ENCODE measurements around the gene GABRD. TPM values are rescaled to one million over a fixed set of nuclear protein-coding genes. Genes with fewer than 3 reads are reported as not detected.

Gene GABRD
- total and polyA plus RNA-seq, 2 of the 13 experiments (the other 11 are each of a cell fraction or from before 2014, with no cell fraction given) = not detected

- no peak for TF ChIP-seq KDM5A (IDR thresholded peaks at IDR 0.05; ENCODE audit: borderline replicate concordance, low read length)
- TF ChIP-seq IRF9 (CRISPR knock-in tag; IDR thresholded peaks at IDR 0.05; ENCODE audit: borderline replicate concordance) = no peak
- no peak for TF ChIP-seq ZNF124 (CRISPR knock-in tag; IDR thresholded peaks at IDR 0.05)
- TF ChIP-seq FLYWCH1 (CRISPR knock-in tag; IDR thresholded peaks at IDR 0.05) = no peak
- no peak for TF ChIP-seq ZNF362 (CRISPR knock-in tag; IDR thresholded peaks at IDR 0.05; ENCODE audit: borderline replicate concordance)
- TF ChIP-seq ZNF232 (CRISPR knock-in tag; IDR thresholded peaks at IDR 0.05; ENCODE audit: borderline replicate concordance) = 0 out of 2 replicates have a peak, but pooled peaks have one; percentile 23
- no peak for TF ChIP-seq SOX6 (IDR thresholded peaks at IDR 0.05)
- TF ChIP-seq SOX6 (CRISPR knock-in tag; IDR thresholded peaks at IDR 0.05) = peak; percentile 89
- no peak for TF ChIP-seq ZNF225 (CRISPR knock-in tag; IDR thresholded peaks at IDR 0.05)
- no peak for TF ChIP-seq MED13 (CRISPR knock-in tag; IDR thresholded peaks at IDR 0.05)
- no peak for TF ChIP-seq ZFP36 (IDR thresholded peaks at IDR 0.05; ENCODE audit: borderline replicate concordance, low read depth, low read length, partially characterized antibody)
- TF ChIP-seq ZNF276 (CRISPR knock-in tag; IDR thresholded peaks at IDR 0.05; ENCODE audit: low read depth) = no peak
- TF ChIP-seq ZNF101 (CRISPR knock-in tag; IDR thresholded peaks at IDR 0.05; ENCODE audit: borderline replicate concordance, low read depth) = no peak
- TF ChIP-seq SRSF9 (IDR thresholded peaks at IDR 0.05; ENCODE audit: borderline replicate concordance, insufficient read depth, low read depth, low read length, poor library complexity, severe bottlenecking) = no peak
- TF ChIP-seq CBX2 (IDR thresholded peaks at IDR 0.05; ENCODE audit: low read depth, low read length) = no peak
- TF ChIP-seq CBX2 (CRISPR knock-in tag; IDR thresholded peaks at IDR 0.05; ENCODE audit: low read depth) = no peak
- no peak for TF ChIP-seq GABPA (IDR thresholded peaks at IDR 0.05; ENCODE audit: low read depth, low read length)
- no peak for TF ChIP-seq GABPA (CRISPR knock-in tag; IDR thresholded peaks at IDR 0.05; ENCODE audit: low read depth)
- TF ChIP-seq ZNF138 (CRISPR knock-in tag; IDR thresholded peaks at IDR 0.05; ENCODE audit: low read depth) = 0 out of 2 replicates have a peak, but pooled peaks have one; percentile 45
- TF ChIP-seq MEF2D (CRISPR knock-in tag; IDR thresholded peaks at IDR 0.05) = no peak
- peak; percentile 28; the same call in 1 of the 2 replicates for TF ChIP-seq MEIS1 (CRISPR knock-in tag; IDR thresholded peaks at IDR 0.05; ENCODE audit: borderline replicate concordance)
- TF ChIP-seq PAXIP1 (CRISPR knock-in tag; conservative IDR thresholded peaks at IDR 0.05) = peak; percentile 82
- TF ChIP-seq PHF8 (CRISPR knock-in tag; IDR thresholded peaks at IDR 0.05) = peak; percentile 66; the same call in 1 of the 2 replicates
These were observed 28.0 kb downstream of the GABRD start (continued) for GRCh38 chr1:2046953-2047748.

Data from HepG2 (cell line).